GM11168 (cell line): ENCODE measurements around the gene DENND4A.

Experiments used
- in situ Hi-C: fragments of 300-500 bp; cut with MboI; formaldehyde crosslinking; loops from one replicate; pipeline ENCODE4 v1.12.0; 2022; ENCODE audit warnings: low sequenced_read_pairs; ENCODE audit not compliant: unreplicated experiment

Gene DENND4A

GRCh38 chr15:65712415-65712814 is 79.7 kb downstream of the DENND4A start:
- in situ Hi-C loops, result no loop called here

- in situ Hi-C loops, result no loop called here
Measured at GRCh38 chr15:65695081-65695480, 97.0 kb downstream of the DENND4A start.

GRCh38 chr15:65690778-65691177 is 101.3 kb downstream of the DENND4A start:
- in situ Hi-C loops, result no loop called here

DNA sequence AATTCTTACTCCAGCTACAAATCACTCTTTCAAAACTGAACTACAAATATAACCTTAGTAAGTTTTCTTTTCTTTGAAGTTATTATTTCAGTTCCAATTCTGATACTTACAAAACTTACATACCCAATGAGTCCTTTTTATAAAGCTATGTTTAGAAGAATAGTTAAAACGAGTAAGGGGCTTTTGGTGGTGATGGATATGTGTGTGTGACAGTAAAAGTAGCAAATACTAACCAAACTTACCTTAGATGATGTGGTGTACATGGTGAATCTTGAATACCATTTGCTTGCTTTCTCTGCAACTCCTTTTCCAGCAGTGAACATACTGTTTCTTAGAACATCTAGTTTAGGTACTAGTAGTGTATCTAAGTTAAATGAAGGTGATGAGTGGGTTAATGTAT is 101.9 kb downstream of the DENND4A start:
- in situ Hi-C loops, result no loop called here

DNA sequence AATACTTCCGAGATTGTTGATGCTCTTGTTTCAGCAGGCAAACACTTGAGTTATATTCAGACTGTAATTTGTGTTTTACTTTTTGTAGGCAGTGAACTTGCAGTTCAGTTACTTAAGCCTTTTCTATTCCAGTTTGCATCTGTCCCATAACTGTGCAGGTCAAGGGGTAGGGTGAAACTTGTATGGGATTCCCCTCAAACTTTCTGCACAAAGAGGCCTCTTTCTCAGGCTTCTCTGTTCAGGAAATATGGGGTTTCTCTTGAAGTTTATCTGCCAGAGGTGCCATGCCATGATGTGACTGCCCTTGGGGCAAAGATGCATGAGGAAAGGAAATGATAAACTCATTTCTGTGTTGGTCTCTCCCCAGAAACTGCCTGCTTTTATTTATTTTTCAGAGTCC is 103.6 kb downstream of the DENND4A start:
- in situ Hi-C loops, result no loop called here

- in situ Hi-C loops, result no loop called here
Measured at GRCh38 chr15:65682404-65682911, 109.6 kb downstream of the DENND4A start.

DNA sequence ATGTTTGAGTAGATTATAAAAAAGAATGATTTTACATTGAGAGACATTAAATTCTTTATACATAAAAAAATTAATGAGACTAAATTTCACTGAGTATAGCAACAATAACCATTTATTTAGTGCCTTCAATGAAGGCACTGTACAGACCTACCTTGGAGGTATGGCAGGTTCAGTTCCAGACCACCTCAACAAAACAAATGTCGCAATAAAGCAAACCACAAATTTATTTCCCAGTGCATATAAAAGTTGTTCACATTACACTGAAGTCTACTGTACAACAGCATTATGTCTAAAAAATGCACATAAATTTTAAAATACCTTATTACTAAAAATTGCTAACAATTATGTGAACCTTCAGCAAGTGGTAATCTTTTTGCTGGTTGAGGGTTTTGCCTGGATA is 111.5 kb downstream of the DENND4A start:
- in situ Hi-C loops, result no loop called here

- in situ Hi-C loops, result no loop called here
Measured at GRCh38 chr15:65676123-65676522, 116.0 kb downstream of the DENND4A start.

DNA sequence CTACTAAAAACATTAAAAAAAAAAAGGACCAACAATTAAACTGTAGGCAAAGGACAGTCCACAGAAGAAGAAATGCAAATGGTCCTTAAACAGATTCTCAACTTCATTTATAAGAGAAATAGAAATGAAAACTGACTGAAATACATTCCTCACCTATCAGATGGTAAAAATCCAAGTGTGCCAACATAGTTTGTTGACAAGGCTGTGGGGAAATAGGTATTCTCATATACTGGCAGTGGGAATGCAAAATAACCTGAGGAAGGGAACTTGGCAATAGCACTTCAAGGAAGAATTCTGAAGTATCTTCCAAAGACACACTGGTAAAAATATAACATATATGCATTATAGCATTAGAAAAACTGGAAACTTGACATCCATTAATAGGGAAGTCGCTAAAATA is 116.5 kb downstream of the DENND4A start:
- in situ Hi-C loops, result no loop called here

- in situ Hi-C loops, result no loop called here
Measured at GRCh38 chr15:65666257-65666656, 125.8 kb downstream of the DENND4A start.

GRCh38 chr15:65663521-65663920 is 128.6 kb downstream of the DENND4A start:
- in situ Hi-C loops, result no loop called here

GRCh38 chr15:65660927-65661326 is 131.2 kb downstream of the DENND4A start:
- in situ Hi-C loops, result no loop called here

DNA sequence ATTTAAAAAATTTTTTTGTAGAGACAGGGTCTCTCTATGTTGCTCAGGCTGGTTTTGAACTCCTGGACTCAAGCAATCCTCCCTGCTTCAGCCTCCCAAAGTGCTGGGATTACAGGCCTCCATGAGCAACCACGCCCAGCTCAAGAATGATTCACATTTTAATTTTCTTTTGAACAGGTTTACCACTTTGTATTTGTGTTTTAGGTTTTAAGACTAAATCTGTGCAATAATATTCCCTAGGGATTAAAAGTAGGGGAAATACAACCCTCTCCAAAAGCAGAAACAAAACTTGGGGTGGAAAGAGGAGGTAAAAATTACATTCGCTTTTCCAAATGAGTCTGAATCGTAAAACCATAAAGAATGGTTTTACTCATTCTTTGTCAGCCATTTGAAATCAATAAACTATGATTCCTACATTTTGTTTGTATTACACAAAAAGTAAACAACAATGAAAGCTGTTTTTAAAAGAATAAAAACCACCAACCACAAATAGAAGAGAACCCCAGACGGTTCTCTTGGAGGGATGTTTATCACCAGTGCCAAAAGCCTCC is 132.5 kb downstream of the DENND4A start:
- in situ Hi-C loops, result no loop called here

DNA sequence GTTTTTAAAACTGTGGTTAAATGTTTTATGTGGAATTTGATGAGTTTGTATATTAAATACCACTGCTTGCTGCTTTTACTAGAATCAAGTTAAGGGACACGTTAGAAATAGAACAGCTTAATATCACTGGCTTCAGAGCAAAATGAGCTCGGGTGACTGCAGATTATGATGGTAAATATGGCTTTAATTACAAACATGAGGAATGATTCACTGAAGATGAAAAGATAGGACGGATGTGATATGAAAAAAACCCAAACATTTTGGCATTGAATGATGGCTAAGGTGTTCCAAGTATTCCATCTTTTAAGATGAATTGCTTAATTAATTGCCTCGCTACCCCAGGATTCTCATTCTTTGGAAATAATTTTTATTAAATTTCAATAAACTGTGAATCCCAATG is 136.6 kb downstream of the DENND4A start:
- in situ Hi-C loops, result no loop called here

DNA sequence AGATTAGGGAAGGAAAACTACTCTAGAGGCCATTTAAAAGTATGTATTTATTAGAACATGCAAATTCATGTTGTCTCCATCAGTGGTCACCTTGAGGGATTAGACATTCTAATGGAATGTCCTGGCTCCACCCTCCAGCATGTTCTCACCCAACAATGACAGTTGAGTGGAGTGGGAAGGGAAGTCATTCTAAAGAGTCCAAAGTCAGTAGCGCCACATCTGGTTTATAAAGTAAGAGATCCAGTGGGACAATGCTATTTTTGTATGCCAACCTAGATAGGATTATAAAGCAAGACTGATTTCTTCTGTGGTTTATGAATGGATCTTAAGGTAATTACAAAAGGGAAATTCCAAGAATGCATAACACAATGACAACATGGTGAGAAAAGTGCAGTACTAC is 137.1 kb downstream of the DENND4A start:
- in situ Hi-C loops, result no loop called here

DNA sequence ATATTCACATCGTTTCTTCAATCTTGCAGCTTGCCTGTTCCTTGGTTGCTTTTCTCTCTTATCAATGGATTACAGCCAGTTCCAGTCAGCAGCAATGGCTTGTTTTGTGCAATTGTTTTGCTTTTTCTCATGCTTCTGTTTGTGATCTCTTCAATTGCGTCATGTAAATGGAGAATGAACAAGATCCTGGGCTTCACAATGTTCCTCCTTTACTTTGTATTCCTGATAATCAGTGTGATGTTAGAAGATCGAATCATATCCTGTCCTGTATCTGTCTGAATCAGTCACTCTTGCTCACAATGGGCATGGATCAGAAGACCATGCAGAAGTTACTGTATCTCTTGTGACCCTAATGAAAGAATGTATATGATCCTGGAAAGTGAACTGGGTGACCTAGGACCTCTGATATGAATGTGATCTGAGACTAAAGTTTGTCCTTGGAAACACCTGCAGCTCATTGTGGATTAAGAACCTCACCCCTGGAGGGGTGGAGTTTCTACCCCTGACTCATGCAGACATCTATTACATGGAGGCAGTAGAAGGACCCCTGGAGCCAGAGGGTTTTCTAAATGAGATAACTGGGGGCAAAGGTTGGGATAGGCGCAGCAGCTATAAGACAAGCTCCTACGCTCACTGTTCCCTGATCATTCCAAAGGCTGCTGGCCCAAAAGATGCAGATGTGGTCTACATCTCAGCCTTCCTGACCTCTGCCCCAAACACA is 138.1 kb downstream of the DENND4A start:
- in situ Hi-C loops, result no loop called here

DNA sequence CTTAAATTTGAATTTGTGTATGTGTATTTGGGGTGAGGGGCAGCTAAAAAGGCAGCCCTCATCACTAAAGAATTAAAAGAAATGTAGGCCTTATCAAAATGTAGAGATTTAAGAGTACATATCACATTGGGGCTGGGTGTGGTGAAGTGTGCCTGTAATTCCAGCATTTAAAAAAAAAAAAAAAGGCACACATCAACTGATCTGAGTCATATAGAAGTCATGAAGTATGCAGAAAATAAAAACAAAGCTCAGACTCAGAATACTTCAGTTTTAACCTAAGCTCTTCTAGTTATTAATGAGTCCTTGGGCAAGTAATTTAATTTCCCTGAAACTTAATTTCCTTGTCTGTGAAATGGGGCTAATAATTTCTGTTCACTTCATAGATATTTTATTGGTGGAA is 138.8 kb downstream of the DENND4A start:
- in situ Hi-C loops, result no loop called here

DNA sequence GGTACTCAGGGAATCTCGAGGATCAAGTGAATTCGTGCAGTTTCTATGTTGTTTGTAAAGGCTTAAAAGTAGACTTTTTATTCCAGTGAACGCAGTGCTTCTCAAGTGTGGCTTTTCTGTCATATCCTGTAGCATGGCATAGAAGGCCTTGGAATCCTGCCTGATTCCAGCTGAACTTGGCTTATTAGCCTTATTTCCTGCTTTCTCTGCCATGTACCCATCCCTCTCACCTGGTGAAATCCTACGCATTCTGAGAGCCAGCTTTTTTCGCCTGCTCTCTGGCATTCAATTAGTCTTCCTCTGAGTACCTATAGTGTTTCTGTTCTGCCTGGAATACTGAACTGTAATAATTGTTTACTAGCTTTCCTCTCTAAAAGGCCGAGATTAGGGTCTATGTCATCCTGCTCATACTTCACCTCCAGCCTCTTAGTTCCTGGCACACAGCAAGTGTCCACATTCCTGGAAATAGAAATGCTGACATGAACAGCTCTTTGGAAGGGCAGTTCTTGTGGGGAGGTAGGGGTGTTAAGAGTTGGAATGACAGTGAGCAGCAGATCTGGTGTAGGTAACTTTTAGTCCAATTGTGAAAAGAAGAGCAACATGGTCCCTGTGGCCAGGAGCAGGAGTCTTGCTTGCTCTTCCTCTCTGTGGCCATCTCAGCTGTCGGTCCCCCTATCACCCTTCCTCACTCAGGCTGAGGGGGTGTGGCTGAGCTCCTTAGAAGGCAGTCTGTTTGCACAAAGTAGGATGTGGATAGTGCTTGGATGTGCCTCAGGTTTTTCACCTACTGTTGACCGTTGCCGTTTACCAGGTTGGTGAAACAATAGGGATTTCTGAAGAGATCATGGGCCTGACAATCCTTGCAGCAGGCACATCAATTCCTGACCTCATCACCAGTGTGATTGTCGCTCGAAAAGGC is 140.0 kb downstream of the DENND4A start:
- in situ Hi-C loops, result no loop called here

- in situ Hi-C loops, result no loop called here
Measured at GRCh38 chr15:65651042-65651322, 141.1 kb downstream of the DENND4A start.

GRCh38 chr15:65650312-65651041 is 141.6 kb downstream of the DENND4A start:
- in situ Hi-C loops, result no loop called here

GRCh38 chr15:65646486-65646885 is 145.6 kb downstream of the DENND4A start:
- in situ Hi-C loops, result no loop called here
